NCI-H146 (cell line): ENCODE data around the gene MKRN2.

ENCODE experiments used
- DNase-seq: peaks from one replicate; lab custom pipeline; 2025; lab: John Stamatoyannopoulos, UW

Gene MKRN2

GRCh38 chr3:12553921-12554391 is 2.9 kb upstream of the MKRN2 start:
- DNase-seq: no peak

- no peak for DNase-seq
These were observed 585 bp upstream of the MKRN2 start for GRCh38 chr3:12556314-12556689.

GRCh38 chr3:12557473-12558100 is 700 bp downstream of the MKRN2 start:
- no peak for DNase-seq

GRCh38 chr3:12558706-12559105 is 1.8 kb downstream of the MKRN2 start:
- DNase-seq: no peak

- DNase-seq: no peak
These were observed 2.6 kb downstream of the MKRN2 start for GRCh38 chr3:12559520-12559919.

GRCh38 chr3:12560505-12561190 is 3.8 kb downstream of the MKRN2 start:
- DNase-seq: no peak

GRCh38 chr3:12561397-12561796 is 4.5 kb downstream of the MKRN2 start:
- no peak for DNase-seq

- no peak for DNase-seq
These were observed 5.6 kb downstream of the MKRN2 start for GRCh38 chr3:12562451-12562850.

- DNase-seq: no peak
These were observed 10.1 kb downstream of the MKRN2 start for GRCh38 chr3:12566976-12567375.

- DNase-seq: no peak
These were observed 11.9 kb downstream of the MKRN2 start for GRCh38 chr3:12568747-12569146.

GRCh38 chr3:12569836-12570235 is 12.9 kb downstream of the MKRN2 start:
- no peak for DNase-seq

GRCh38 chr3:12571986-12572385 is 15.1 kb downstream of the MKRN2 start:
- no peak for DNase-seq

- no peak for DNase-seq
These were observed 17.2 kb downstream of the MKRN2 start for GRCh38 chr3:12574131-12574530.

- DNase-seq: no peak
These were observed 17.8 kb downstream of the MKRN2 start for GRCh38 chr3:12574661-12575060.

GRCh38 chr3:12577379-12577778 is 20.5 kb downstream of the MKRN2 start:
- DNase-seq: no peak

- no peak for DNase-seq
These were observed 21.9 kb downstream of the MKRN2 start for GRCh38 chr3:12578742-12579141.

- DNase-seq: no peak
These were observed 22.6 kb downstream of the MKRN2 start for GRCh38 chr3:12579456-12579855.

- no peak for DNase-seq
These were observed 23.0 kb downstream of the MKRN2 start for GRCh38 chr3:12579905-12580304.

GRCh38 chr3:12582730-12583129 is 25.8 kb downstream of the MKRN2 start:
- DNase-seq: no peak

GRCh38 chr3:12583280-12583679 is 26.4 kb downstream of the MKRN2 start:
- no peak for DNase-seq

GRCh38 chr3:12584083-12584482 is 27.2 kb downstream of the MKRN2 start:
- DNase-seq: no peak

GRCh38 chr3:12585181-12585580 is 28.3 kb downstream of the MKRN2 start:
- DNase-seq: no peak

- DNase-seq: no peak
These were observed 29.1 kb downstream of the MKRN2 start for GRCh38 chr3:12585970-12586369.

- DNase-seq: no peak
These were observed 29.5 kb downstream of the MKRN2 start for GRCh38 chr3:12586403-12586802.
